Endothelial cell of umbilical vein (primary cell): Measurements from ENCODE around the gene NAV2. TPM values are rescaled to one million over a fixed set of nuclear protein-coding genes. Genes with fewer than 3 reads are reported as not detected.

Source experiments
- BruUV-seq: library from RNA; stranded (reverse); fragments of 400-500 nt; replicated peaks from 2 replicates; lab custom pipeline; 2021; lab: Mats Ljungman, UMichigan
- CTCF ChIA-PET: fragments of 300-600, 350-600 bp; sonication (Branson Sonifier 250); formaldehyde crosslinking; loops from one replicate; lab custom pipeline; 2021; ENCODE audit warnings: antibody characterized with exemption, inconsistent platforms; lab: Charles Lee
- POLR2A ChIA-PET: fragments of 300-600, 350-600 bp; sonication (Branson Sonifier 250); formaldehyde crosslinking; loops from one replicate; lab custom pipeline; 2021; ENCODE audit warnings: antibody characterized with exemption, inconsistent platforms; lab: Charles Lee
- DNase-seq: peaks from one replicate; pipeline ENCODE4 v3.0.0-alpha.2; 2011; ENCODE audit warnings: low read depth, low spot score
- FAIRE-seq: peaks from 2 replicates; lab custom pipeline; 2011; peaks lifted over from hg19 to GRCh38; lab: Jason Lieb, UNC
- H2AFZ ChIP-seq: 2 replicates; pipeline ENCODE4 v1.6.0; 2012; ENCODE audit warnings: low read depth, low read length, control low read depth, inconsistent platforms
- H3K27ac ChIP-seq: 2 replicates; pipeline ENCODE4 v1.5.1; 2011; ENCODE audit warnings: low read depth, mild to moderate bottlenecking, control low read depth, low read length, moderate library complexity; ENCODE audit not compliant: insufficient read depth
- H3K27me3 ChIP-seq, 2 experiments: 2 replicates each; pipeline versions ENCODE4 v1.6.0 to v1.6.1; 2011; ENCODE audit warnings: low read length in 2 of 2, mixed read lengths in 1 of 2; ENCODE audit not compliant: control insufficient read depth in 2 of 2, insufficient read depth in 2 of 2
- H3K36me3 ChIP-seq, 2 experiments: 2 replicates in 1 of 2; 3 replicates in 1 of 2; pipeline ENCODE4 v1.5.1; 2011; ENCODE audit warnings: low read length in 2 of 2, mild to moderate bottlenecking in 1 of 2, moderate library complexity in 1 of 2; ENCODE audit not compliant: control insufficient read depth in 2 of 2, insufficient read depth in 2 of 2; ENCODE audit errors: extremely low read depth in 1 of 2
- H3K4me1 ChIP-seq: 3 replicates; pipeline ENCODE4 v1.5.1; 2011; ENCODE audit warnings: mild to moderate bottlenecking, low read length; ENCODE audit not compliant: control insufficient read depth, insufficient read depth; ENCODE audit errors: extremely low read depth
- H3K4me2 ChIP-seq: 2 replicates; pipeline ENCODE4 v1.6.1; 2011; ENCODE audit warnings: low read length, control low read depth, mixed read lengths; ENCODE audit not compliant: insufficient read depth
- H3K4me3 ChIP-seq, 3 experiments: fragments of 200-600 bp in 1 of 3; sonication (generic), shearing (Covaris generic) in 1 of 3; replicated peaks in 1 of 3; 2 replicates each; pipeline ENCODE4 v1.5.1; 2011 to 2016; ENCODE audit warnings: control low read depth in 3 of 3, low read length in 3 of 3, mild to moderate bottlenecking in 2 of 3, inconsistent platforms in 1 of 3, low read depth in 1 of 3, moderate library complexity in 1 of 3; ENCODE audit not compliant: insufficient read depth in 1 of 3
- H3K79me2 ChIP-seq: 2 replicates; pipeline ENCODE4 v1.6.0; 2012; ENCODE audit warnings: low read length, inconsistent platforms; ENCODE audit not compliant: control insufficient read depth, insufficient read depth
- H3K9ac ChIP-seq: replicated peaks from 2 replicates; pipeline ENCODE3; 2011; ENCODE audit warnings: low read length, control low read depth; ENCODE audit not compliant: insufficient read depth; ENCODE audit errors: extremely low read depth
- H3K9me1 ChIP-seq: replicated peaks from 3 replicates; pipeline ENCODE4 v1.6.0; 2011; ENCODE audit warnings: mild to moderate bottlenecking, low read length; ENCODE audit not compliant: control insufficient read depth, insufficient read depth; ENCODE audit errors: extremely low read depth
- H3K9me3 ChIP-seq: replicated peaks from 2 replicates; pipeline ENCODE4 v1.5.1; 2012; ENCODE audit warnings: low read length, inconsistent platforms; ENCODE audit not compliant: control insufficient read depth, insufficient read depth
- H4K20me1 ChIP-seq: replicated peaks from 2 replicates; pipeline ENCODE3; 2011; ENCODE audit warnings: mild to moderate bottlenecking, low read length; ENCODE audit not compliant: control insufficient read depth, insufficient read depth; ENCODE audit errors: extremely low read depth
- CTCF ChIP-seq, 2 donors: IDR thresholded peaks; 1 replicate in 1 of 2; 2 replicates in 1 of 2; pipeline ENCODE4 v1.5.1; 2011; ENCODE audit warnings: low read length in 2 of 2, mild to moderate bottlenecking in 2 of 2, moderate library complexity in 2 of 2, control low read depth in 1 of 2, inconsistent platforms in 1 of 2, low read depth in 1 of 2; ENCODE audit not compliant: insufficient read depth in 1 of 2; ENCODE audit errors: extremely low read depth in 1 of 2
- EZH2 ChIP-seq: IDR thresholded peaks from 2 replicates; pipeline ENCODE4 v1.6.1; 2012; ENCODE audit warnings: borderline replicate concordance, low read depth, mild to moderate bottlenecking, moderate library complexity, low read length, inconsistent platforms; ENCODE audit not compliant: severe bottlenecking
- FOS ChIP-seq: IDR thresholded peaks from 2 replicates; pipeline ENCODE4 v1.6.1; 2011; ENCODE audit warnings: mild to moderate bottlenecking, low read length, moderate library complexity, borderline replicate concordance; ENCODE audit not compliant: insufficient read depth
- GATA2 ChIP-seq: IDR thresholded peaks from 2 replicates; pipeline ENCODE4 v1.7.0; 2011; ENCODE audit warnings: low read depth, mild to moderate bottlenecking, moderate library complexity, mixed read lengths, low read length; ENCODE audit not compliant: insufficient read length, insufficient read depth
- JUN ChIP-seq: IDR thresholded peaks from 2 replicates; pipeline ENCODE4 v1.6.1; 2011; ENCODE audit warnings: borderline replicate concordance, low read depth; ENCODE audit not compliant: insufficient read length, insufficient read depth
- MAX ChIP-seq: IDR thresholded peaks from 2 replicates; pipeline ENCODE4 v1.6.1; 2011; ENCODE audit not compliant: insufficient read depth, insufficient read length
- MYC ChIP-seq: IDR thresholded peaks from one replicate; pipeline ENCODE4 v1.6.1; 2011; ENCODE audit warnings: mild to moderate bottlenecking, low read depth, low read length
- POLR2A ChIP-seq: IDR thresholded peaks from 2 replicates; pipeline ENCODE4 v1.6.1; 2012; ENCODE audit warnings: low read depth, mild to moderate bottlenecking, control low read depth, low read length
- POLR2AphosphoS5 ChIP-seq: IDR thresholded peaks from 2 replicates; pipeline ENCODE4 v1.6.1; 2012; ENCODE audit warnings: low read depth, mild to moderate bottlenecking, control low read depth, low read length, moderate library complexity; ENCODE audit not compliant: insufficient read depth
- dilution Hi-C: fragments of 300-500 bp; cut with MboI; formaldehyde crosslinking; loops from one replicate; pipeline ENCODE4 v1.15.0; 2019; ENCODE audit warnings: low sequenced_read_pairs; ENCODE audit not compliant: extremely low pct_ligation_motif_present
- intact Hi-C: fragments of 100-400 bp; cut with micrococcal nuclease; formaldehyde crosslinking; loops from one replicate; pipeline ENCODE4 v1.10.0; 2022
- polyA plus RNA-seq, 4 experiments: library from polyadenylated mRNA; depleted of rRNA in 3 of 4; stranded (reverse) in 3 of 4; unstranded in 1 of 4; fragments of >200 nt; gene quantifications; 2 replicates each; pipeline versions ENCODE4 v1.2.1 to v1.2.3, GENCODE V29; 2011 to 2012; ENCODE audit warnings: missing spikeins in 1 of 4
- total RNA-seq: library from RNA; stranded (reverse); gene quantifications from 2 replicates; pipeline ENCODE4 v1.2.3, GENCODE V29; 2021

The NAV2 gene
- total and polyA plus RNA-seq, 2 donors (not counting 3 experiments of a cell fraction or from before 2014, with no cell fraction given), result 10.9 to 68.0 TPM

GRCh38 chr11:20021771-20022362 lies 309.2 kb downstream of the NAV2 start:
- CTCF ChIA-PET, result interaction anchor here (0.8 to 2.6 kb wide), 8 partner anchors 12 to 91 kb away, joined by 3 to 11 read pairs (median 4); no protein-coding TSS in a partner anchor

More at GRCh38 chr11:20021771-20022362, 309.2 kb downstream of the NAV2 start:
- dilution Hi-C loops, result no loop called here
- H3K36me3 ChIP-seq, result no peaks in the 10 kb centered on the region
- H3K4me2 ChIP-seq, result peak overlapping the region; percentile 84
- H4K20me1 ChIP-seq, result no peaks in the 10 kb centered on the region
- intact Hi-C loops, result loop anchor here (1.0 to 5.0 kb wide), 4 partner anchors 43 to 650 kb away; no protein-coding TSS in a partner anchor
- no peaks in the 10 kb centered on the region for H3K27me3 ChIP-seq
- no peaks in the 10 kb centered on the region for H3K9me3 ChIP-seq
- DNase-seq, result no peak
- no peak for FAIRE-seq
- no TSS peak for BruUV-seq
- TF ChIP-seq FOS, result no peak
- no peak for TF ChIP-seq POLR2A
- TF ChIP-seq MAX, result no peak
- no peak for TF ChIP-seq CTCF (IDR thresholded peaks at IDR 0.05; ENCODE audit: extremely low read depth in 1 of 2, insufficient read depth in 1 of 2, low read depth in 1 of 2, low read length in 2 of 2)
- no peak for TF ChIP-seq EZH2
- no peak for TF ChIP-seq JUN
- TF ChIP-seq GATA2, result no peak
- no peak for TF ChIP-seq MYC
- TF ChIP-seq POLR2AphosphoS5, result no peak
- H2AFZ ChIP-seq, result peak overlapping the region; percentile 6
- no peaks in the 10 kb centered on the region for H3K9me1 ChIP-seq
- peak overlapping the region; percentile 88 for H3K27ac ChIP-seq
- peaks cover 29% of the 10 kb centered on the region for H3K4me1 ChIP-seq
- POLR2A ChIA-PET, result interaction anchor here (0.9 kb wide), 1 partner anchor 91 kb away, joined by 3 read pairs; no protein-coding TSS in a partner anchor
- peaks cover 7% of the 10 kb centered on the region for H3K79me2 ChIP-seq
- peak overlapping the region; percentile 62 for H3K9ac ChIP-seq
- peak overlapping the region in 1 of 3 experiments; percentile 13 for H3K4me3 ChIP-seq
